Mesothelial cell of epicardium (in vitro differentiated cells): ENCODE data around the gene HIGD1A. TPM values are rescaled to one million over a fixed set of nuclear protein-coding genes. Genes with fewer than 3 reads are reported as not detected.

Source experiments
- DNase-seq, 2 experiments: peaks; one replicate each; pipeline ENCODE4 v3.0.0; 2021; ENCODE audit warnings: low spot score in 2 of 2; ENCODE audit not compliant: unreplicated experiment in 2 of 2
- H3K27ac Mint-ChIP-seq: 2 replicates; pipeline ENCODE4 v1.8.0; 2021; ENCODE audit warnings: mixed read lengths
- H3K27me3 Mint-ChIP-seq: 2 replicates; pipeline ENCODE4 v1.8.0; 2021; ENCODE audit warnings: low read depth, mixed read lengths
- H3K36me3 Mint-ChIP-seq: 2 replicates; pipeline ENCODE4 v1.8.0; 2021; ENCODE audit warnings: mixed read lengths
- H3K4me1 Mint-ChIP-seq: 2 replicates; pipeline ENCODE4 v1.8.0; 2021; ENCODE audit warnings: mixed read lengths
- H3K4me3 Mint-ChIP-seq: 2 replicates; pipeline ENCODE4 v1.8.0; 2021; ENCODE audit warnings: mild to moderate bottlenecking, moderate library complexity, mixed read lengths
- H3K9me3 Mint-ChIP-seq: 2 replicates; pipeline ENCODE4 v1.8.0; 2021; ENCODE audit warnings: mixed read lengths
- total RNA-seq: library from RNA; stranded (reverse); gene quantifications from 3 replicates; pipeline ENCODE4 v1.2.1, GENCODE V29; 2021
- TF ChIP-seq, protein P1 (sequence below): fragments of 200-600 bp; sonication (generic); IDR thresholded peaks from one replicate; pipeline ENCODE4 v1.5.0; 2021; ENCODE audit warnings: antibody characterized with exemption; ENCODE audit not compliant: unreplicated experiment

The HIGD1A gene
- total RNA-seq, 1 donor from 2014 or later, result 63.9 TPM

DNA sequence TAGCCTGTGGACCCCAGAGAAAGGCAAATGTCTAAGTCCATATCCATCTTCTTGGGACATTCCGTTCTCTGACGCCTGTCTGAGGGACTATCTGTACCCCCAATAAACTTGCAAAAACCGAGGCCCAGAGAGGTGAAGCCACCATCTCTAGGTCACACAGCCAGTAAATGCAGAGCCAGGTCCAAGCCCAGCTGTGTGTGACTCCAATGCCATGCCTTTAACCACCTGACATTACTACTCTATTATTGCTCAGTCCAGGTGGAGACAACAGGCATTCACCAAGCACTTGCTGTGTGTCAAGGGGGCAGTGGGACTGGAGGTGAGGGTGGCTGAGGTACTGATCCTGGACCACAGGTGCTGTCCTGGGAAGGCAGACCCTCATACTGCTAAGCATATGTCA is 46.0 kb upstream of the HIGD1A start:
- H3K9me3 Mint-ChIP-seq, result no peaks in the 10 kb centered on the region
- no peaks in the 10 kb centered on the region for H3K36me3 Mint-ChIP-seq
- TF ChIP-seq, protein P1, sequence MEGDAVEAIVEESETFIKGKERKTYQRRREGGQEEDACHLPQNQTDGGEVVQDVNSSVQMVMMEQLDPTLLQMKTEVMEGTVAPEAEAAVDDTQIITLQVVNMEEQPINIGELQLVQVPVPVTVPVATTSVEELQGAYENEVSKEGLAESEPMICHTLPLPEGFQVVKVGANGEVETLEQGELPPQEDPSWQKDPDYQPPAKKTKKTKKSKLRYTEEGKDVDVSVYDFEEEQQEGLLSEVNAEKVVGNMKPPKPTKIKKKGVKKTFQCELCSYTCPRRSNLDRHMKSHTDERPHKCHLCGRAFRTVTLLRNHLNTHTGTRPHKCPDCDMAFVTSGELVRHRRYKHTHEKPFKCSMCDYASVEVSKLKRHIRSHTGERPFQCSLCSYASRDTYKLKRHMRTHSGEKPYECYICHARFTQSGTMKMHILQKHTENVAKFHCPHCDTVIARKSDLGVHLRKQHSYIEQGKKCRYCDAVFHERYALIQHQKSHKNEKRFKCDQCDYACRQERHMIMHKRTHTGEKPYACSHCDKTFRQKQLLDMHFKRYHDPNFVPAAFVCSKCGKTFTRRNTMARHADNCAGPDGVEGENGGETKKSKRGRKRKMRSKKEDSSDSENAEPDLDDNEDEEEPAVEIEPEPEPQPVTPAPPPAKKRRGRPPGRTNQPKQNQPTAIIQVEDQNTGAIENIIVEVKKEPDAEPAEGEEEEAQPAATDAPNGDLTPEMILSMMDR, result no peak
- no peaks in the 10 kb centered on the region for H3K27me3 Mint-ChIP-seq
- no peak overlapping the region for H3K4me3 Mint-ChIP-seq
- no peak for DNase-seq
- H3K4me1 Mint-ChIP-seq, result peaks cover 24% of the 10 kb centered on the region
- H3K27ac Mint-ChIP-seq, result no peak overlapping the region

DNA sequence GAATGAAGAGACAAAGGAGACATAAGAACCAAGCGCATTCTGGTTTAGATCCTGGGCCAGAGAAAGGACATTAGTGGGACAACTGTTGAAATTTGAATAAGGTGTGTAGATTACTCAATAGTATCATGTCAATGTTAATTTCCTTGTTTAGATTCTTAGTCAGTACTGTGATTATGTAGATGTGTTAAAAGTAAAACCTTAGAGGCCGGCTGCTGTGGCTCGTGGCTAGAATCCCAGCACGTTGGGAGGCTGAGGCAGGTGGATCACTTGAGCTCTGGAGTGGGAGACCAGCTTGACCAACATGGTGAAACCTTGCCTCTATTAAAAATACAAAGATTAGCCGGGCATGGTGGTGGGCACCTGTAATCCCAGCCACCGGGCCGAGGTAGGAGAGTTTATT is 44.7 kb upstream of the HIGD1A start:
- H3K36me3 Mint-ChIP-seq, result no peaks in the 10 kb centered on the region
- H3K27ac Mint-ChIP-seq, result no peak overlapping the region
- TF ChIP-seq, protein P1, result no peak
- no peaks in the 10 kb centered on the region for H3K9me3 Mint-ChIP-seq
- H3K27me3 Mint-ChIP-seq, result no peaks in the 10 kb centered on the region
- H3K4me1 Mint-ChIP-seq, result peaks cover 24% of the 10 kb centered on the region
- no peak for DNase-seq
- no peak overlapping the region for H3K4me3 Mint-ChIP-seq

DNA sequence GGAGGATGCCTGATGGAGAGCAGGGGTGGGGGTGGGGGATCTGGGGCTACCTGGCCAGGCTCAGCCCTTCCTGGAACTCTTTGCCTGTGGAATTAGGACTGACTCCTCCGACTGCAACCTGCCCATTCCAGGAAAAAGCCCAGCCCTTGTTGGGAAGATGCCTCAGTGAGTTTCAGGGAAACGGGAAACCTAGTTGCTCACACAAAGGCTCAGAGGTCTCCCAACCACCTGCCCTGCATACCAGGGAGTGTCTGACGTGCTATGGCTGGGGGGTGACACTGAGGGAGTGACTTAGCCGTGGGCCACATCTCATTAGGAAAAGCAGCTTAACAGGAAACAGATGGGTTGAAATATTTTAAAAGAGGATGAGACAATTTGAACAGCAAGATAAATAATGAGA is 43.4 kb upstream of the HIGD1A start:
- H3K27me3 Mint-ChIP-seq, result no peaks in the 10 kb centered on the region
- DNase-seq, result no peak
- TF ChIP-seq, protein P1, result no peak
- H3K4me1 Mint-ChIP-seq, result peaks cover 20% of the 10 kb centered on the region
- H3K36me3 Mint-ChIP-seq, result no peaks in the 10 kb centered on the region
- no peak overlapping the region for H3K27ac Mint-ChIP-seq
- no peaks in the 10 kb centered on the region for H3K9me3 Mint-ChIP-seq
- H3K4me3 Mint-ChIP-seq, result no peak overlapping the region

DNA sequence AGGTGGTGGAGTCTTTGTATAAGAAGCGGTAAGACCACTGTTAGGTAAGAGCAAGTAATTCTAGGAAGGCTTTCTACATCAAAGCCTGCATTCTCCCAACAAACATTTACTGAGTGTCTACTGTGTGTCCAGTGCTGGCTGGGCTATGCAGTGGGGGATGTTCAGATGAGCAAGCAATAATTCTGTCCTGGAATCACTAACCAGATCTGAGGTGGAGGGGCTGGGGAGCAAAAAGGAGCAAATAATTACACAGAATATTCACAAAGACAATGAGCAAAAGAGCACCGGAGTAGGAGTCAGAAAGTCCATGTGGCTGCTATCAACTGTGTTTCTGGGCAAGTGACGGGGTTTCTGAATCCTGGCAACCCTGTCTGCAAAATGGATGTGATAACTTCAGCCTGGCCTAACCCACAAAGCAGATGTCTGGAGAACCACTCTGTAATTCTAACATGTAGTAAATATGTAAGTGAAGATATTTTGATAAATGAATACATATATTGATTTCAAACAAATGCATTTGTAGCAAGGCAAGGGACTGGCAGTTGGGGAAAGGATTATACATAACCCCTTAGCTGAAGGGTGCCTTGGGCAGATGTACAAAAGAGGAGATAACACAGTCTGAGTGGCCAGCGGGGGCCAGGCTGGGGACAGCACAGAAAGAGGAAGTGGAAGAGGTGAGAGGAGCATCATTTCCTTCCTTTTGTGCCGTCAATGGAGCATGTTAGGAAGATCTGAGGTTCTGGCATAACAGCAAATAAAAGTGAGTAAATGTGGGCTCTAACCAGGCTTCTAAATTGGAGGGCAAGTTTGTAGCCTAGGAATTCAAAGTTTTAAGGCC is 42.6 kb upstream of the HIGD1A start:
- TF ChIP-seq, protein P1, result no peak
- Mint-ChIP-seq H3K4me3 (no peak overlapping the region), H3K27me3 (no peaks in the 10 kb centered on the region), H3K9me3 (no peaks in the 10 kb centered on the region), H3K36me3 (no peaks in the 10 kb centered on the region), H3K4me1 (peaks cover 13% of the 10 kb centered on the region), H3K27ac (no peak overlapping the region)
- DNase-seq, result no peak

DNA sequence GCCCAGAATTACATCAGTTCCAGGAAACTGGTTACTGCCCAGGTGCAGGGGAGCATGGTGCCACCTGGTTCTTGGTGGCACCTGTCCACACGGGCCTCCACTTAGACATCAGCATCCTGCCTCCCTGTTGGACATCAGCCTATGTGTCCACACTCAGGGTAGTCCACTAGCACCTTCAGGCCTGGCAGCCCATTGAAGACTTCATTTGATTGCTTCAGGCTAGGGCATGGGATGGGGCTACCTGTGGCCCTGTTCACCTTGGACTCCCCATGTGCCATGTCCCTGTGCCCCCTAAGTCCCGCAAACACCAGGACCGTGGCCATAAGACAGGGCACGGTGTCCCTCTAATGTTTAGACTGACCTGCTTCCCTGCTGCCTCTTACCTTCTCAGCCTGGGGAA is 40.5 kb upstream of the HIGD1A start:
- Mint-ChIP-seq H3K27ac (no peak overlapping the region), H3K9me3 (no peaks in the 10 kb centered on the region), H3K4me3 (no peak overlapping the region), H3K27me3 (no peaks in the 10 kb centered on the region), H3K36me3 (no peaks in the 10 kb centered on the region), H3K4me1 (peaks cover 13% of the 10 kb centered on the region)
- no peak for DNase-seq
- TF ChIP-seq, protein P1, result no peak
